GM10266 (cell line): Measurements from ENCODE around the gene PSG11.
"Not testable (repeated sequence)": the region's sequence is repeated elsewhere in the genome, so short reads cannot be mapped to it uniquely, and the experiment has no call there.

Experiments used
- DNase-seq: peaks from one replicate; pipeline ENCODE4 v3.0.0; 2012; ENCODE audit errors: extremely low spot score
- CTCF ChIP-seq: IDR thresholded peaks from 2 replicates; pipeline ENCODE4 v1.5.1; 2012; ENCODE audit warnings: mild to moderate bottlenecking, low read depth; ENCODE audit not compliant: control insufficient read depth, insufficient read depth; ENCODE audit errors: missing control alignments

PSG11 gene

GRCh38 chr19:42992029-42992604, 34.2 kb downstream of the PSG11 start:
- not testable (repeated sequence) for DNase-seq

DNA sequence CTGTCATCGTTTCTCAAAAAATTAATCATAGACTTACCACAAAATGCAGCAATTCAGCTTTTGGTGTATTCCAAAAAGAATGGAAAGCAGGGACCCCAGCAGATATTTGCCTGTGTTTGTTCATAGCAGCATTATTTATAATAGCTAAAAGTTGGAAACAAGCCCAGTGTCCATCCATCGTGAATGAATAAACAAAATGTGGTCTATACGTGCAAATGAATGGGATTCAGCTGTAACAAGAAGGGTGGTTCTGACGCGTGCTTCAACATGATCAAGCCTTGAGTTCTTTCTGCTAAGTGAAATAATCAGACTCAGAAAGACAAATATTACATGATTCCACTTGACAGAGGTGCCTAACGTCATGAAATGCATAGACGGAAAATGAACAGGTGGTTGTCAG, 36.4 kb downstream of the PSG11 start:
- TF ChIP-seq CTCF, result no peak
- no peak for DNase-seq

DNA sequence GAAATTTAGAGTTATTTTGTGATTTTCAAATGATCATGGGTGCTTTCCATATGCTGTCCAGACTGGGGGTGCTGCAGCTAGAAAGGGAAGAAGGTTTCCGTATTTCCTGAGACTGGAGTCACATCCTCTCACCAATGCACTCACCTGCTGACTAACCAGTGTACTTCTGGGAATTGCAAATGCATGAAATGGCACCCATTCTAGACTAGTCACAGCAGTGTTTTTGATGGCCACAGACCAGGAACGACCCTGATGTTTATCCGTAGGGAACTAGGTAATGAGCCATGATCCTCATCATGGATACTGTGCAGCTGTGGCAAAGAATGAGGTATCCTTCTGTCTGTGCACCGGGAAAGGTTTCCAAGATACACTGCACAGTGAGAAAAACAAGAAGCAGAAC, 37.1 kb downstream of the PSG11 start:
- DNase-seq, result not testable (repeated sequence)

DNA sequence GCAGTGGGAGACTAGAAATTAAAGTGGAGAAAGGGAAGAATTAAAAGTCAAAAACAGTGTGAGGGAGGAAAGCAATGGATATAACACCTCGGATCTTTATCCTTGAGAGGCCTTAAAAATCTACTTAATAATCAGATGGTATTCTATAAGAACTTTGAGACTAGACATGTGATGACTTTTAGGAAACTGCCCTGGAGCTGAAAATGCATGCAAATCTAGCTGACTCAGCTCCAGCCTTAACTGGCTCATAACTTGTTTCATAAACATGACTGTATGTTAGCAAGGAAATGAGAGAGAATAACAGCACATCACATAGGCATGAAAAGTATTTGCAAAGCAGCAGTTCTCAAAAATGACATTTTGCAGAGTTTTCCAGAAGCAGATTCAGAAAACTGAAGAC, 38.1 kb downstream of the PSG11 start:
- DNase-seq, result not testable (repeated sequence)

DNA sequence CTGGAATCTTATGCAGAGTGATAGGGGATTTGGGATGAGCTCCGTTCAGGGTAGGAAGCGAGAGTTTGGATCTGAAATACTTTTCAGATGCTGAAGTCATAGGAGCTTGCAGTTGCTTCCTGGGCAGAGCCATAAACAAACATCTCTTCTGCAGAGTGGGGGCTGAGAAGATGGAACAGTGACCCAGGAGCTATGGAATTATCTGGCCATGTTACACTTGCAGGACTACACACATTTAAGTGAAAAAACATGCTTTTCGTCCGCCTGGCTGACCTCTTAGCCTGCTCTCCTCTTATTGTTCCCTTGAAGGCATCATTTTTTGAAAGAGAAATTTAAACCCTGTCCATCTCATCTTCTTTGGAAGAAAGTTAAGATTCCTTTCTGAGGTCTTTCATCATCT, 40.7 kb downstream of the PSG11 start:
- no peak for TF ChIP-seq CTCF
- DNase-seq, result no peak

DNA sequence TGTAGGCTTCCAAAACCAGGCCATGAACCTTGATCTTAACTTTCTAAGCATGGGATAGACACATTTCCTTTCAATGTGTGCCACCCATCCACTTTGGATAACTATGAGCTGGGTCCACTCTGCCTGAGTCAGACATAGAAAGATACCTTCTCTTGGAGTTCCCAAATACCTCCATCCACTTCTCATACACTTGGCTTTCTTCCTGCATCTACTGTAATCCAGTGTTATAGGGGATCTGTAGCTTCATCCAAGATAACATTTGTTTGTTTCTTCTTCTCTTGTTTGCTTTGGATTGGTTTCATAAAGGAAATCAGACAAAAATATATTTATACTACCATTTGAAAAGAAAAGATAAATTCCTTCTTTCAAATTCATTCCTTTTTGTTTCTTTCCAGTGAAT, 44.2 kb downstream of the PSG11 start:
- not testable (repeated sequence) for DNase-seq

DNA sequence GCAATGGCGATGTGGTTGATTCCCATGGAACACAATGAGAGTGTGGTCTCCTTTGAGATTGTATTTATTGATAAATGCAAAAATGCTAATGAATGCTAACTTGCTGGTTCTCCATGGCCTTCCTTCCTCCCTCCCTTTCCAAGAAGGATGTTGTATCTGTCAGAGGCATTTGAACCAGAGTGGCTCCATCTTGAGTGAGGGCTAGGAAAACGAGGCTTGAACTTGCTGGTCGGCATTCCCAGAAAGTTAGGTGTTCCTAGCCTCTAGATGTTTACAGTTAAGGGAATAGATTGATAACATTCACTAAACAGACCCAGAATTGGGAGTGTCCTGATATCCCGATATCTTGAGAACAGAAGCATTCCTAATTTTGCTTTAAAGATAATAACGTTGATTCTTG, 54.8 kb downstream of the PSG11 start:
- not testable (repeated sequence) for DNase-seq

DNA sequence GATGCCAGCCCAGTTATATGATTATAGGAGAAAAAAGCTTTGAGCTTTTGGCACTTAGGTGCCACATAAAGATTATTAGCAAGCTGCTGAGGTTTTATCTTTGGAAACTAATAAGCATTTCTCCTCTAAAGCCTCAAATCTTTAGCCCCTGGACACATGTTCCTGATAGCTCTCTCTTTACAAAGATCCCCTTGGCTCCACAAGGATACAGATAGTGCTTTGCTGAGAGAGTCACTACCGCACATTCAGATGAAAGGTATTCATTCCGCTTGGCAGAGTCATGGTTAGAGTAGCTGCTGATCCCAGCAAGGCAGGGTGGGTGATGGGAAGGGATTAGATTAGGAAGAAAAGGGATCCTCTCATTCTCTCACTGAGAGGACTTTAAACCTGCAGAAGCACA, 61.1 kb downstream of the PSG11 start:
- no peak for DNase-seq
- no peak for TF ChIP-seq CTCF

- TF ChIP-seq CTCF, result no peak
- no peak for DNase-seq
Measured at GRCh38 chr19:42961119-42961518, 65.2 kb downstream of the PSG11 start.
